GM18870 (cell line): ENCODE results near the gene FEM1A.
"Not testable (repeated sequence)": the region's sequence is repeated elsewhere in the genome, so short reads cannot be mapped to it uniquely, and the experiment has no call there.

Experiments used
- ATAC-seq: cut with Tn5 transposase; IDR thresholded peaks from one replicate; pipeline ENCODE4 v1.9.1; 2021; ENCODE audit warnings: moderate library complexity; ENCODE audit not compliant: unreplicated experiment

The FEM1A gene

GRCh38 chr19:4845975-4846374, 54.4 kb downstream of the FEM1A start:
- not testable (repeated sequence) for ATAC-seq

DNA sequence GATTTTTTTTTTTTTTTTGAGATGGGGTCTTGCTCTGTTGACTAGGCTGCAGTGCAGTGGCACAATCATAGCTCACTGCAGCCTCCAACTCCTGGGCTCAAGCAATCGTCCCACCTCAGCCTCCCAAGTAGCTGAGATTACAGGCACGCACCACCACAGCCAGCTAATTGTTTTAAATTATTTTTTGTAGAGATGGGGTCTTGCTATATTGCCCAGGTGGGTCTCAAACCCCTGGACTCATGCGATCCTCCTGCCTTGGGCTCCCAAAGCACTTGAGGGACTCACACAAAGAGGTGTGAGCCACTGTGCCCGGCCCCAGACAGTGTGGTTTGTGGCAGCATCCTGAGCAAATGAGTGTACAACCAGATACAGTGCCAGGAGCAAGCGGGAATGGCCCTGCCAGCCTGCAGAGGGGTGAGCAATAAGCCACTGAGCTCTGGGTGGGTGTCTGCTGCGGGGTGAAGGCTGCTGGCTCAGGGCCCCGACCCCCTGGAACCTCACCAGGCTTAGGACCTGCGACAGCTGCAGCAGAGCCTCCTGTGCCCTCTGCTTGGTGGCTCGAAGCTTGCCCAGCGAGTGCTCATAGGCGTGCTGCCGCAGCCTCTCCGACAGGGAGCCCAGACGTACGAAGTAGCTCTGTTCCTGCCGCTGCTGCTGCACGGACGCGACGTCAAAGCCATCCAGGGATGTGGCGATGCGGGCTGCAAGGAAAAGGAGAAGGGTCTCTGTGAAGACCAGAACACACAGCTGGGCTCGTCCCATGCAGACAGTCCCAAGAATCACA, 55.8 kb downstream of the FEM1A start:
- no peak for ATAC-seq

- no peak for ATAC-seq
These were observed 57.5 kb downstream of the FEM1A start for GRCh38 chr19:4849019-4849418.
